GM21381 (cell line): ENCODE measurements around the gene CKS2.
"Not testable (repeated sequence)": the region's sequence is repeated elsewhere in the genome, so short reads cannot be mapped to it uniquely, and the experiment has no call there.

Experiments
- ATAC-seq: cut with Tn5 transposase; IDR thresholded peaks from one replicate; pipeline ENCODE4 v1.9.1; 2021; ENCODE audit warnings: mild to moderate bottlenecking, moderate library complexity; ENCODE audit not compliant: unreplicated experiment

The CKS2 gene

DNA sequence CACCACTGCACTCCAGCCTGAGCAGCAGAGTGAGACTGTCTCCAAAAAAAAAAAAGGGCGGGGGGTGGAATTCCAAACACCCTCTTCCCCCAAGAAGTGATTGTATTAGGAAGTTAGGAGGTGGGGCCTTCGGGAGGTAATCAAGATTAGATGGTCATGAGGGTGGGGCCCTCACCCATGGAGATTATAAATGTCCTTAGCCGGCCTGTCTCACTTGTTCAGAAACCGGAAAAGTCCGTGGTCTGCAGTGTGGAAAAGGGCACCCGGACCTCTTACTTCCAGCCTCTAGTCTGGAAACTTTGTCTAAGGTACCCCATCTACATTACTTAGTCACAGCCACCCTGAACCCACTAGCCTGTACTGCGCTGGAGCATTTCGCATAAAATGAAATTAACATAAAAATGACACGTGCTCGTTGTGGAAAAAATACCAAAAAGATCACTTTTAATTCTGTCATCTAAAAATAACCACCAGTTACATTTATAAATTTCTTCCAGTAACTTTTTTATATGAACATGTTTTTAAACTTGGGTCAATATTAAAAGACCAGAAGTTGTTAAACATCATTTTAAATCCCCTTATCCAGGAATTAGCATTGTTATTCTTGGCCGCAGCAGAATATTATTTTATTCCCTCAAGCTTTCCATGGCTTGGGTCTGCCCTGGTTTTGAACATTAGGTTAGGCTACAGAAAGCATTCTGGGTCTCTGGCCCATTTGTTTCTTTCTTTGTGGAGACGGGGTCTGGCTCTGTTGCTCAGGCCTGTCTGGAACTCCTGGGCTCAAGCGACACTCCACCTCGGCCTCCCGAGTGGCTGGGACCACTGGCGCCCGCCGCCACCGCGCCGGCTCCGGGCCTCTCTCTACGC, 1.2 kb upstream of the CKS2 start:
- ATAC-seq, result no peak

DNA sequence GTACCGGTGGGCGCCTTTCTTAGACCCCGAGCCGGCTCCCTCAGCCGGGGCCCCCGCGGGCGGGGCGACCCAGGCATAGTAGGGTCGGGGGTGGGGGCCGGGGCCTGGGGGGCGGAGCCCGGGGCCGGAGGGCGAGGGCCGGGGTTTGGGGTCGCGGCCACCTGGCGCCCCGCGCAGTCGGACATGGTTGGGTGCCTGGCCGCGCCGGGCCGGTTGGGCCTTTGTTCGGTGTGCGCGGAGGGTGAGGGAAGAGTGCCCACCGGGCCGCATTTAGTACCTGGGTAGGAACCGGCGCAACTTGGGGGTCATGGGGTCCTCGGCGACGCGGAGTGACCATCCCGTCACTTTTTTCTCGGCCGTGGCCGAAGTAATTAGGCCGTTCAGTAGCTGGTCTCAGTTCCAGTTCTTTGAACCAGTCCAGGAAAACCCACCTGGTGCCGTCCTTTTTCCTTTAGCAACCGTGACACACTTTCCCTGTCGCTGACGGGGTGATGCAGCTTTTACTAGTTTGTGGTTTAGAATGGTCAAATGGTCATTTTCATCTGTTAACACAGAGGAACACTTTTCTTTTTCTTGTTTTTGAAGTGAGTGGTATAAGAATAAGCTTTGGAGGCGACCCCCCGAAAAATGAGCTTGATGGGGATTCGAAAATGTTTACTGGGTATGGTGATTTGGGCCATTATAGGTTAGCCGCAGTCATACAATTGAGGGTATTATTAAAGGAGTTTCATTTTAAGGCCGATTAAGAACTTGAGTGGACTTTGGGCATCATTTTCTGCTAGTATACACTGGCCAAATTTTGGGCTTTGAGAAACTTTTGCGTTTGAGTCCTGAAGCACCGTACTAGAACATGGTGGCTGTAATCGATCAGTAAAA, 589 bp downstream of the CKS2 start:
- no peak for ATAC-seq

DNA sequence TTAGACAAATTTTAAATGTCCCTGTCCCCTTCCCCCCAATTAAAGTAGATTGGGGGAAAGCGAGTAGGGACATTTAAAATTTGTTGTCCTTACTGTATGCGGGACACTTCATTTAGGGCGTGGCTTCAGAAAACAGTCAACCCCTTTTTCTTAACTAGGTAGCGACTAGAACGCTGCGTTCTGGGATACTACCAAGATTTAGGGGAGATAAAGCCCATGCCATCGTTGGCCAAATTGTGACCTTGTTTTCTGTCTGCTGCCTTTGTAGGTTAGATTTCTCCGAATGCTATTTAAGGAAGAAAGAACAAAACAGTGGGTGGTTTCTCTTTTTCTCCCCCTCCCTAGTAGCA, 1.2 kb downstream of the CKS2 start:
- no peak for ATAC-seq

DNA sequence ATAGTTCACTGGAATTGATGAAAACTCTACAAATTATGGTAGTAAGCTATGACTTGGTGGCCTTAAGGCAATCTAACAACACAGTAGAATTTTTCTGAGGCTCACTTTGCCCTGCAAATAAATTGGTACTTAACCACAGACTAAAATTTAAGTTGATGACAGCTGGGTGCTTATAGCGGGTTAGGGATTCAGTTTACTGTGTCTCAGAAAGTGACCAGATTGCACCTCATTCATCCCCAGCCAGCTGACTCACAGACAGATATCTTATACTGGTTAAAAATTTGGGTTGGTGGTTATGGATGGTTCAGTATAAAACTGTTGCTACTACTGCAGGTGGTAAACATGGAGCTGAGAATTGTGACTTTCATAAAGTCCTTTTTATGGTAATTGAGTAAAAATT, 2.8 kb downstream of the CKS2 start:
- ATAC-seq, result no peak

DNA sequence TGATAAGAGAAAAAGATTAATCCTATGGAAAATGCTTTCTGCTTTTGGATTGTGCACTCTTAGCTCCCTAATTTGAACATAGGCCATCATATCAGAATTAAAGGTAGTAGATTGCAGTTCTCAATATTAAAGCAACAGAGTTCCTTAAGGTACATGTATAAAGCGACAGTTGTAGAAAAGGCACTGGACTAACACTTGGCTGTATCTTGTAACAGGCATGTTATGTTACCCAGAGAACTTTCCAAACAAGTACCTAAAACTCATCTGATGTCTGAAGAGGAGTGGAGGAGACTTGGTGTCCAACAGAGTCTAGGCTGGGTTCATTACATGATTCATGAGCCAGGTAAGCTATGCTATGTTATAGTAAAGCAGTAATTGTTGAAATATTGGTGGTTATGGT, 4.0 kb downstream of the CKS2 start:
- ATAC-seq, result no peak

DNA sequence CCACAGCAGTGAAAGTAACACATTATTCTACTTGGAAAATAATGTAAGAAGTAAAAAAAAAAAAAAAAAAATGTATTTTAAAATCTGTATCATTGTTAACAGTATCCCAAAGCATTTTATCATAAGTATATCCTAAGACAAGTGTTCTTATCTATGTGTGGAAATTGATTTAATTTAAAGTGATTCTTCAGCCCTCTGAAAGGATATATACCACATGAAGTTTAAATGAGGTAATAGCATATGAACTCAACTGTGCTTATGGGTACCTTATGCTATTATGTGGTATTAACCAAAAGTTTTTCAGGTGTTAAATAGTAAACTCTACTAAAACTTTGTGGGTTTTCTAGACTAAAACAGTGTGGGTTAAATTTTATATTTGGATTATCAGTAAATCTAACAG, 4.5 kb downstream of the CKS2 start:
- ATAC-seq, result no peak

DNA sequence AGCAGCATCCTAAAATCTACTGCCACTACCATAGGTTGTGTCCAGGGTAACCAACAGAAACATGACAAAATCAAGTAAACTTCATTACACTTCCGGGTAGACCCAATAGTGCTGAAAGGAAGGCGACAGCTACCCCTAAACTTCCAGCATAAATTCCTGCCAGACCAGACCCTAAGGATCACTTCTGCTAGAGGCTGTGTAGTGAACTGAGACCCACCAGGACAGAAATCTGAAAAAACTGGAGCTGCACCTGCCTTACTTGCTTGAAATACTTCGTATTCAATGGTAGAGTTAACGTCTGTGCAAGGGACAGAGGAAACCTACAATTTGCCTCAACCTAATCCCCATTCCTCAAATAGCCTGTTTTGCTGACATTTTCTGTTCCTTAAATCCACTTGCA, 6.3 kb downstream of the CKS2 start:
- ATAC-seq, result no peak

DNA sequence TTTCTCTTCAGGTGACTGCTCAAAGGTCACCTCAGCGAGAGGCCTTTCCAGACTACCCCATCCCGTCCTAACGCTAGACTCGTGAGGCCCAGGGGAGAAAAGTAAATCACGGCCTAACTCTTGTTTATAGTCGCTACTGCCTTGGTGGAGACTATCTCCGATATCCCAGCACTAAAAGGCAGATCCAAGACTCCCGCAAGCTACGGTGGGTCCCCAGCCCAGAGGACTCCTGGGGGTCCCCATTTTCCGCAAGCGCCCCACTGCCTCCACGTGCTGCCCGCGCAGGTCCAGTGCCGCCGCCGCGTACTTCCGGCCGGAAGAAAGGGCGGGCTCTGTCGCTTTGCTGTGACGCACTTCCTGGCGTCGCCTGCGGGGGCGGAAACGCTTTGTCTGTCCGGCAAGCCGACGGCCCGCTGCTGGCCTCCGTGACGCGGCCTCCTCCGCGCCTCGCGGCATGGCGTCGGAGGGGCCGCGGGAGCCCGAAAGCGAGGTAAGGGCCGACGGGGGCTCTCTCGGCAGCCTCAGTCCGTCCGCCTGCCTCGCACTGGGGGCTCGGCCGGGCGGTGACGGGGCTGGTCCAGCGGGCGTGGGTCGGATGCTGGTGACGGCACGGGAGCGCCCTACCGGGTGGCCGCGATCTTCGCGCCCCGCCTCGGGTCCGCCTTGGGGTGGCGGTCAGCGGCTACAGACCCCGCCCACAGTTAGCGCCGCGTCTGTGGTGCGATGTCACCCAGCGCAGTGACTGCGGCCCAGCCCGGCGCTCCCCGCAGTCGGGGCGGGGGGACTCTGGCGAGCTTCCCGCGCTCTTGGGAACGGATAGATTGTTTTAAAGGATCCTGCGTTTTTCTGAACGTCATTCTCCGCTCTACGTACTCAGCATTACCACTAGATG, 7.4 kb downstream of the CKS2 start, which contains the start of gene SECISBP2:
SECISBP2 (plus strand) TSS at position 378 of the 892 bp plus-strand sequence; CDS start at position 455, 77 bp downstream.
- ATAC-seq, result peak; percentile 89

DNA sequence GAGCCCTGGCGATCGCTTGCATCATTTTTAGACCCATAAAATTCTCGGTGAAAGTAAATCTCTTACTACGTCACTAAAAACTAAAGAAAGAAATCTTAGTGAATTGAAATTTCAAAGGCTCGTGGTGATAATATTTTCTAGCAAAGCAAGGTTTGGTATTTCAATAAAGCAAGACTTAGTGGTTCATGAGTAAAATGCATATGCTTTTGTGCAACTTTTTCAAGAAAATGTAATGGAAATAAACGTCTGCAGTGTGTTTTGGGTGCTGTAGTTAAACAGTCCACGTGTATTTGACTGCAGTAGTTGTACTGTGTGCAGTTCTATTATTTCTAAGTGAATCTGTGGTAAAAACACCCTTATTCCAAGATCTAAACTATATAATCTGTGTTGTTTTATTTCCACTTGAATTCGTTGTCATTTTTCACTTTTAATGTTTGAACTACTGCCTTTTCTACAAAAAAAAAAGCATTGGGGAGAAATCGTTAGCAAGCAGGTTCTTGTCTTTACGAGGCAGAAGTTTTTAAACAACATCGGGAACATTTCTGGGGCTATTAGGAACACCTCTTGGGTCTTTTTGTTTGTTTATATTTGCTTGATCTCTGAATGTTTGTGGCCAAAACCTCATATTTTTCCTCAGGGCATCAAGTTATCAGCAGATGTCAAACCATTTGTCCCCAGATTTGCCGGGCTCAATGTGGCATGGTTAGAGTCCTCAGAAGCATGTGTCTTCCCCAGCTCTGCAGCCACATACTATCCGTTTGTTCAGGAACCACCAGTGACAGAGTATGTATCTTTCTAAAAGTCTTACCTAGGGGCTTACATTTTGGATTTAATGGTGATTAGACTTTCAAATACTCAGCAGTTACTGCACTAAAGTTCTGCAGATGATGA, 8.3 kb downstream of the CKS2 start:
- no peak for ATAC-seq

DNA sequence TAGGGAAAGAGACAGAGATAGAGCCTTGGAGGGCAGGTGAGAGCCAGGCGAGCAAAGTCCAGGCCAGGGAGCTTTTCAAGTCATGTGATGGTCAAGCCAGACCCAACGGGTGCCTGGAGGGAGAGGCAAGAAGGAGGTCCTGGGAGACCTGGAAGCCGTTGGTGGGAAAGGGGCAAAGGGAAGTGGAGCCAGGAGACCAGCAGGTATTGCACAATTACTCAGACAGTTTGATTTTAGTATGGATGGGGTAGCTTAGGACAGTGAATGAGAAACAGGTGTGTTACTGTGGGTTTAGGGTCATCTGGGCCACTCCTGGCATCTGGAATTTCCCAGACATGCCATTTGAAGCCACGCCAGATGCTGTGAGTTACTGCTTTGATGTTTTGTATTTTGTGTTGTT, 12.4 kb downstream of the CKS2 start:
- no peak for ATAC-seq

DNA sequence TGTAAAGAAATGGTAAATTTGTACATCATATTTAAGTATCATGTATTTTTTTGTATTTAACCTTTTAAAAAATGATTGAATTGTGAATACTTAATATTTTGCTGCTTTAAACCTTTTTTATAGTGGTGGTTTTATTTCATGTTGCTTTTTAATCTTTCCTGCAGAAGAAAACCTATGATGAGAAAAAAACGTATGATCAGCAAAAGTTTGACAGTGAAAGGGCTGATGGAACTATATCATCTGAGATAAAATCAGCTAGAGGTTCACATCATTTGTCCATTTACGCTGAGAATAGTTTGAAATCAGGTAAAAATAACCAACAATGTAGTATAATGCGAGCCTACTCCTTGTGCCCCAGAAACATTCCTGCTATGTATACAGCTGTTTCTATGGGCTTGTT, 14.7 kb downstream of the CKS2 start:
- no peak for ATAC-seq

DNA sequence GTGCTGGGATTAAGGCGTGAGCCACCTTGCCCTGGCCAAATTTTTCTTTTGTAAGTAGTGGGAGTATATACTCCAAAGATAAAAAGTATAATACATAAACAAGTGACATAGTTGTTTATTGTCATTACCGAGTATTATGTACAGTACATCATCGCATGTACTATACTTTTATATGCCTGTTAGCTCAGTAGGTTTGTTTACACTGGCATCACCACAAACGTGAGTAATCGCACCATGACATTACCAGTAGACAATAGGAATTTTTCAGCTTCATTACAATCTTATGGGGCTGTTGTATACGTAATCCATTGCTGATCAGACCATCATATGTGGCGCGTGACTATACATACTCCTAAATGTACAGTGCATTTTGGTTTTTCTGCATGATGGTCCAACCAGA, 17.1 kb downstream of the CKS2 start:
- ATAC-seq, result no peak

DNA sequence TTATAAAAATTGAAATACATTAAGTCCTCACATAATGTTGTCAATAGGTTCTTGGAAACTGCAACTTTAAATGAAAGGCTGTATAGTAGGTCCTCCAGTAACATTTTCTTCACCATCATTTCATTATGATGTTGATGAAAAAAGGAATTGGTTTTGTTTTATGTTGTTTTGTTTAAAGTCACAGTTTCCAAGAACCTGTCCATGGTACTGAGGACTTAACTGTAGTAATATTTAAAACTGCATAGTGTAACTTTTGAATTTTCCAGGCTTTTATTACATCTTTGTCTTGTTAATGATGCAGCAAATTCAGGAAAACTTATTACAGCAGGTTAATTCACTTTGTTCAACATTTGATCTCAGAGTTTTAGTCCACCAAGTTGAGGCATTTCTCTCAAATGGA, 18.9 kb downstream of the CKS2 start:
- no peak for ATAC-seq

DNA sequence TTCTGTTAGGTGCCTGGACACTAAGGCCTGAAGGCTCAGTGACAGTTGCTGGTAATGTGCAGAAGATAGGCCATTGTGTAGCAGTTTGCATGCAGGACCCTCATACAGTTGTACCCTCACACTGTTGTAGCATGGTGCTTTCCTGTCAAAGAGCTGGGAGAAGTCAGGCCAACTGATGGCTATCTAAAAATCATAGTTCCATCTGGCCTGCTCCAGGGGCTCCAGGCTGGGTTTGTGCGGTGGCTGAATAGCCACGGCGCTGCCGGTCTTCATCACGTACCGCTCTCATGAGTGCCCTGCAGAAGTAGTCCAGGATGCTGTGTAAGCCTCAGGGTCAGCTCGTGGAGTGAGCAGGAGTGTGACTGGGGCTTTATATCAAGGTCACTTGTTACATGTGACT, 19.5 kb downstream of the CKS2 start:
- no peak for ATAC-seq

DNA sequence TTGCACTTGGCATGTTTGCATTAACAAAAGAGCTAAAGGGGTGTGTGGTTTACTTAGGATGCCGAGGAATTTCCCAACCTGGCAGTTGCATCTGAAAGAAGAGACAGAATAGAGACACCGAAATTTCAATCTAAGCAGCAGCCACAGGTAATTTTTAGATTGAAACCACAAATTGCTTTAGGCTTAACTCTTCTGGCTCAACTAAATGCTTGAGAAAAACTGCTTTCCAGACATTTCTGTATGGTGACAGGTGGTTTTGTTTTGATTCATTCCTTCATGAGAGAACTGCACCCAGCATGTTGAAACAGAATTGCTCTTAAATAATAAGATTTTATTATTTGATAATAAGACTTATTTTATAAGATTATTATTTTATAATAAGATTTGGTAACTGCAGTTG, 28.8 kb downstream of the CKS2 start:
- no peak for ATAC-seq

DNA sequence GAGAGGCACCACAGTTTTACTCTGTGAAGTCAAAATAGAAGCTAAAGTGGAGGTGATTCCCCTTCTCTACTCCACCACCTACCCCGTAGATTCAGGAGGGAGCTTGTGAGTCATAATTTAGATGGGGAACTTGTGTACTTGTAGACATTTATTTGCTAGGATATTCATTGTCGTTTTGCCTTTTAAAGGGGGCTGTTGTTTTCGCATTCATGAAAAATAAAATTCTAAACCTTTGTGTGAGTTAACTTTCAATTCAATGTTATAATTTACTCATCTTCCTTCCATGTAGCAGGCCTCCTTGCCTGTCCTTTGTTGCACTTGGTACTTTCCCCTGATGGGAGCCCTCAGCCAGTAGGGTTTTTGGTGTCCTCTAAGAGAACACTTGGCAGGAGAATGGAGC, 29.3 kb downstream of the CKS2 start:
- no peak for ATAC-seq

DNA sequence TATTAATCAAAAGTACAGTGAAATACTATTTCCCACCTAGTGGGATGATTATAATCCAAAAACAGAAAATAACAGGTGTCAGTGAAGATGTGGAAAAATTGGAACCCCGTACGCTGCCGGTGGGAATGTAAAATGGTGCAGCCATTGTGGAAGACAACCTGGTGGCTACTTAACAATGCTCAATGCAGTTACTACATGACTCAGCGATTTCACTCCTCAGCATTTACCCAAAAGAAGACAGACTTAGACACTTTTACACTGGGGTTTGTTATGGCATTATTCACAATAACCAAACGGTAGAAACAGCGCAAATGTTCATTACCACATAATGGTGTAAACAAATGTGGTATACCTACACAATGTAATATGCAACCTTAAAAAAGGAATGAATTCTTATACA, 31.2 kb downstream of the CKS2 start:
- no peak for ATAC-seq

DNA sequence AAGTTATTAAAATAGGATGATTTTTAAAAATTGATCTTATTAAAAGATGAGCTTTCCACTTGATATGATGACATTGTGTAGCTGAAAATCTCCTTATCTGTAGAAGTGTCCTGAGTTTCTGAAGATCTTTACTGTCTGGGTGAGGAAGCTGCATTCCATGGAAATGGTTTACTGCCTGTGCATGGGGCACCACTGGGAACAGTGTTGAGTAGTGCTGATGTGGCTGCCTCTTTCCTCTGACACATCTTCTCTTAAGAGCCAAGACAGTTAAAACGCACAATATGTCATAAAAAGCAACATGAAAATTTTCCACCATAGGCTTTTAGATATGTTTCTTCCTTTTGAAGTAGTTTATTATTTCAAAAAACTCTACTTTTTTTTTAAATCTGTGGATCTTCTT, 32.0 kb downstream of the CKS2 start:
- ATAC-seq, result no peak

DNA sequence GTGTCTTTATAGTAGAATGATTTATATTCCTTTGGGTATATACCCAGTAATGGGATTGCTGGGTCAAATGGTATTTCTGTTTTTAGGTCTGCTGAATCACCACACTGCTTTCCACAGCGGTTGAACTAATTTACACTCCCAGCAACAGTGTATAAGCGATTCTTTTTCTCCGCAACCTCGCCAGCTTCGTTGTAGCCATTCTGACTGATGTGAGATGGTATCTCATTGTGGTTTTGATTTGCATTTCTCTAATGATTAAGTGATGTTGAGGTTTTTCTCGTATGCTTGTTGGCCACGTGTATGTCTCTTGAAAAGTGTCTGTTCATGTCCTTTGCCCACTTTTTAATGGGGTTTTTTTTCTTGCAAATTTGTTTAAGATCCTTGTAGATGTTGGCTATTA, 32.8 kb downstream of the CKS2 start:
- ATAC-seq, result not testable (repeated sequence)

DNA sequence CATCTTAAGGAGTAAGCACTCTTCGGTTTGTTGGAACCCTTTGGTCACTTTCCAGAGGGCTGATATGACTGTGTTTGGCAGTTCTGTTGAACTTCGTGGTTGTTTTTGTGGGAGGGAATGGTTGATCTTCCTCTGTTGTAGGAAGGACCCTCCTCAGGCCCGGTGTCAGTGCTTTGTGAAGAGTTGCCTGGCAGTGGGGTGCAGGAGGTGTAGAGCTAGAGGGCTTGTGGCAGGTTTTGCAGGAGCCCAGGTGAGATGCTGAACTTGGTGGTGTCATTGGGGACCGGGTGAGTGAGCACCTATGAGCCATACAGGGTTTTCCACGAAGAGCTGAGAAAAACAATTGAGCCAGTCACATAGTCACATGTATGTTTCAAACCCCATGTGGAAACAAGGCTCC, 34.5 kb downstream of the CKS2 start:
- no peak for ATAC-seq
